Astrocyte (in vitro differentiated cells and primary cell): Measurements from ENCODE around the gene NLE1.

Source experiments
- CTCF ChIP-seq: IDR thresholded peaks from 2 replicates; pipeline ENCODE4 v1.5.1; 2011; ENCODE audit warnings: low read depth, mild to moderate bottlenecking, inconsistent platforms, low read length, moderate library complexity; ENCODE audit not compliant: insufficient read depth
- EZH2 ChIP-seq: IDR thresholded peaks from 2 replicates; pipeline ENCODE4 v1.6.1; 2012; ENCODE audit warnings: mild to moderate bottlenecking, low read length, inconsistent platforms; ENCODE audit not compliant: insufficient read depth

GRCh38 chr17:35132099-35132498 lies 10.0 kb downstream of the NLE1 start:
- TF ChIP-seq CTCF (no peak), EZH2 (no peak)
